Activated CD8-positive, alpha-beta memory T cell treated with anti-CD3 and anti-CD28 coated beads for 1 hour (primary cell): ENCODE measurements around the gene ING4.

Experiments
- DNase-seq, 2 donors: peaks; one replicate each; pipeline ENCODE4 v3.0.0-alpha.2; 2020; ENCODE audit warnings: low read depth in 1 of 2; ENCODE audit errors: extremely low read depth in 1 of 2

The ING4 gene

DNA sequence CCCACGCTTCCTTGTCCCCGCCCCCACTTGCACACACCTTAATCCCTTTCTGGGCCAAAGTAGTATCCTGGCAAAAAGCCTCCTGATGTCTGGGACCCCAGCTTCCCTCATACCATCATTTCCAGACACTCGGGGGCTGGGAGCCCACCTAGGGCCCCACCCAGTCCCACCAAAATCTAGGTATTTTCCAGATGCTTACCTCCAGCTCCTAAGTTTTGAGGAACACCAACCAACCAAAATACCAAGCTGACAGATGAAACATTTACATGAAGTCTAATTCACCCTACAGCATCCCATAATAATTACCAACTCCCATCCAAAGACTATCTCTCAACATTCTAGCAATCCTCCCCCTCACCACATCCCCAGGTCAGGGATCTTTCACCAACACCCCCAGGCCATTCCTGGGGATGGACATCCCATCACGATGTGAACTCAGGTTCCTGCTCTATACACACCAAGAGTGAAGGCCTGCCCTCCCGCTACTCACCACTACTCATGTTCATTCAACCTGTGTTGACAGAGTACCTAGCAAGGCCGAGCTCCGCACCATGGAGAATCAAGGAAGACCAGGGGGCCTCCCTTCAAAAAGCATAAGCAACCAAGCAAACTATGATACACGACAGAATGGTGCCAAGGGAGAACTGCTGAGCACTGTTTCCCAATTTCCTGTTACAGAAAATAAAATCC, 54.2 kb downstream of the ING4 start:
- no peak for DNase-seq

DNA sequence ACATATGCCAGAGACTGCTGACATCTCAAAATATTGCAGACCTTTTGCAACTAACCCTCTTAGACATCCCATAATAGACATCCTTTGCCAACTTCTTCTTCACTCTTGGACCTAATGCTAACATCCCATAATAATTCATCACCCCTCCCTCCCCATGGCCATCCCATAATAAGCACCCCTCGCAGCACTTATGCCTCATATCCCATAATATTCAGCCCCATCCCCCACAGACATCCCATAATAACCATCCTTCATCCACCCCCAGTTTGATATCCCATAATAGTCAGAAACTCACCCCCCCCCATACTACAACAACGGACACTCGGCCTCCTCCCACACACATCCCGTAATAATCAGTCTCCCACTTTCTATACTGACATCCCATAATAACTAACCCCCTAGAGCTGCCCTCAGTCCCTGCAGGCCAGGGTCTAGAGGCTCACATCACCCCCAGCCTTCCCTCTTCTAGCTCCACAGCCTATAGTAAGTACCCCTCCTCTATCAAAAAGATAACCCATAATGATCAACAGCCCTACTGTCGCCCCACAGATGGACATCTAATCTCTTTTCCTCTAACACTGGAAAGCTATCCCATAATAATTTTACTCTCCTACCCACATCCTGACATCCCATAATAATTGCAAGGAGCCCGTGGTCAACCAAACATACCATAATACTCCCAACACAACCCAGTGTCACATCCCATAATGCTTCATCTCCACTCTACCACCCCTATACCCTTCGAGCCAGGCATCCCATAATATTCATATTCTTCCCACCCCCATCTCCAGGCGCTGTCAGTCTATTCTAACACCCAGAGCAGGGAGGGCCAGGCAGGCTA, 54.9 kb downstream of the ING4 start:
- peak in 1 of 2 donors; percentile 44 for DNase-seq

DNA sequence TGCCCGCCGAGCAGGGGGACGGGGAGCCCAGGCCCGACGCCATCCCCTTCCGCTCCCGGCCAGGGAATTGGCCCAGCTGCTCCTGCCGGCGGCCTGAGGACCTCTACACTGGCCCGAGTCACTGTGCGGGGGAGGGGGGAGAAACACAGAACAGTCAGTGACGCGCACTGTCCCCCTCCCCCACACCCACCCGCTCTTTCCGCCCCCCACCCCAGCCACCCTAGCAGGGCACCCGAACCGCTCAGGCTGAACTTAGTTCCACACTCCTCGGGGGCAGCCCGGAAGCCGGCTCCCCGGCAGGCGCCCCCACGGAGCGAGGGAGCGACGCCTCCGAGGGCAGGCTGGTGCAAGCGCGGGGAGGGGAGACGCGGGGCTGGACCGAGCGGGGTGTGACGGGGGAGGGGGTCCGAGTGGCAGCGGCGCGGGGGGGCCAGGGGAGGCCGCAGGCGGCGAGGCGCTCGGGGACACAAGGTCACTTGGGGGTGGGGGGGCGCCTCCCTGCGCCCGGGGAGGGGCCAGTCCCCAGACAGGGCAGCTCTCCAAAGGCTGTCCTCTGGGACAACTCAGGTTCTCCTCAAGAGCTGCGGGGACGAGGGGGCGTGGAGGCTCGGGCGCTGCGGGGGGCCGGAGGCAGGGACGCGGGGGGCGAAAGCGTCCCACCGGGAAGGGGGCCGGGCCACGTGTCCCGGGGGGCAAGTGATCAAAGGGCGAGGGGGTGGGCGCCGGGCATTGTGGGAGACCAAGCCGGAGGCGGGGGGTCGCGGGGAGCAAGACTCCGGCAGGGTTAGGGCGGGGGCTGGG, 56.4 kb downstream of the ING4 start:
- DNase-seq: peak in 1 of 2 donors; percentile 51

DNA sequence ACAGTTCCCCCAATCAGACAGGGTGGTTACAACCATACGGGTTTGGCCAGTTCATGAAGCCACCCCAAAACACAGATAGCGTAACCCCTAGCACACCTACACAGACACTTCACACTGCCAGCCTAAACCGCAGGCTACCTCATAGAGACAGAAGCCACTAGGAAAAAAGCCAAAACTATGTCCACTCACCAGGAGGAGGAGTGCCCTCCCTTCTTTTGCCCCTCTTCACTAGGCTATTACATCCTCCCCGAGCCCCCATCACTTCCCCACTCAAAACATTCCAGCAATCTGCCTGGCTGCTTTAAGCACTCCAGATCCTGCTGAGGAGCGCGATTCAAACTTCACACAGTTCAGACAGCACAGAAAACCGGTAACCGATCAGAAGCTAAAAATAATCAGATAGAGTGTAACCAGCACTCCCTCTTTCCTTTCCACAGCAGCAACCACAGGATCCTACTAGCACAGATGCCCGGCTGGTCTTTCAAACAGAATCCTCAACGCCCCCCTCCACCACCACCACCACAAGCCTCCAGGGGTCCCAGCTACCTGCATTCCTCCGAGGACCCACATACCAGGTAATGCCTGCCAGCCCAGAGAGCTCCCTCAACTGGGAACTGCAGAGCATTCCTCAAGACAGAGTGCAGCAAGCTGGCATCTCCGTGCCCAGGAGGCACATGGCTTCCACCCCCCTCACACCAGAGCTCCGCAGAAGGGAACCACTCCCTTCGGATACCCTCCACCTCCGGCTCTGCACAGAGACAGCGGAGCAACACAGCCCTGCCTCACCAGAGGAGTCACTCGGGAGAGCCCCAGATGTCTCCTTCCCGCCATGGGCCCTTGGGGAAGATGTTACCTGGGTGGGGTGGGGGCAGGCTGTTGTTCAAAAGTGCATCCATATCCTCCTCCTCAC, 57.2 kb downstream of the ING4 start:
- no peak for DNase-seq

DNA sequence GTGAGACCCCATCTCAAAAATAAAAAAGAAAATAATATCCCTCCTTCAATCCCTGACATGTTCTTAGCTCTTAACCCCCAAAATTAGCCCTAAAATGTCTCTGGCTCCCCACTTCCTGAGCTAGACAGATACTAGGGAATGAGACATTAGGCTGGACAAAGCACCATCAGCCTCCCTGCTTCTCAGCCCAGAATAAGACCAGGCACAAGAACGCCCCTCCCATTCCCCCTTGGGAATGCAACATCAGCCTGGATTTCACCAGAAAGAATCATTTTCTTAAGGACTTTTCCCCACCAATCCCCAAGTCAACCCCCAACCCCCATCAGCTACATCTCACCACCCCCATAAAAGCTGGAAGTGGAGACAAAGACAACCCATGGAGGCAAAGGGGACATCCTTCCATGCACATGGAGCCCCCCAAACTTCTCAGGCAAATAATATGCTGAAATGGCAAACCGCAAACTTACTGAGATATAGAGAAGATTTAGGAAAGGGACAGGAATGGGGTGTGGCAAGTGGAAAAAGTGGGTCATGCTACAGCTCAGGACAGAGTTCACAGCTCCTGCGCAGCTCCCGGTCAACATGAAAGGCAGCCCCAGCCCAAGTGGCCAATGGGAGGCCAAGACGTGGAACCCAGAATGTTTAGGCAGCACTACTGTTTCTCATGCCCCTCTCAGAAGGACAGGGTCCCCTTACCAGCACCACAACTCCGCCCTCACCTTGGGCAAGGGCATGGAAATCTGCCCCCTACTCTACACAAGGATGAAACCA, 58.5 kb downstream of the ING4 start:
- DNase-seq: no peak

DNA sequence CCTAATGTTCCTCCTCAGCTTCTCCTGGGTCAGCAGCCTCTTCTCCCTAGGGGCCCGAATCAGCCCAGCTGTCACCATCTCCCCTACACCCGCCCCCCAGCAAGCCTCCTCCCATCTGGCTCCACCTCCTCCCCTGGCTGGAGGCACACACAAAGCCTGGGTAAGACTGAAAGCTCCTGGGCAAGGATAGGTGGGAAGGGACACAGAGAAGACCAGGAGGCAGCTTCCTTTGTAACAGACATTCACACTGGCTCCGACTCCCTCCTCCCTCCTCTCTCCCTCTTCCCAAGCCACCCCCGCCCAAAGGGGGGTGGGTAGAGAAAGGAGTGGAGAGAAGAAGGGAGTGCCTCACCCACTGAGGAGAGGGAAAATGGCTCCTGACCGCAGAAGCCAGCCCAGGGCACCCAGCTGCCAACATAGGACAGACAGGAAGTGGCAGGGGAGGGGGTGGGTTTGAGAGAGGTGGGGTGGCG, 59.8 kb downstream of the ING4 start:
- no peak for DNase-seq

DNA sequence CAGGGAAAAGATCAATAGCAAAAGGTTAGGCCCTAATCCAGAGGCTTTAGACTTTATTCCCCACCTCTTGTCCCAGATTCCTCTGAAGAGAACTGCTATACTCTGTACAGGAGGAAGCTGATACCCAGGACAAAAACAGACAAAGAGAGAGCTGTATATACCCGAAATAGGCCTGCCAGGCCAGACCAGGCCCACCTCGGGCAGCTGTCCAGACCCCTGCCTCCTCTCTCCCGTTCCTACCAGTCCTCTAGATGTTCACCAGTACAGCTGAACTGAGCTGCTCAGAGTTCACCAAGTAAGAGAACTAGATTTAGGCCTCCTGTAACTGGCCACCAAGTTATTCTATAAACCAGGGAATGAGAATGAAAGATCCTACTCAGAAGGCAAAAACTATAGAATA, 60.4 kb downstream of the ING4 start:
- DNase-seq: no peak
